Activated T-cell treated with anti-CD3 and anti-CD28 coated beads, Interleukin-2, amount 50 U/mL, for 1 hour (primary cell): ENCODE data around the gene TPRKB.
"Not testable (repeated sequence)": the region's sequence is repeated elsewhere in the genome, so short reads cannot be mapped to it uniquely, and the experiment has no call there.

Source experiments
- DNase-seq: peaks from one replicate; pipeline ENCODE4 v3.0.0-alpha.2; 2020

Gene TPRKB

DNA sequence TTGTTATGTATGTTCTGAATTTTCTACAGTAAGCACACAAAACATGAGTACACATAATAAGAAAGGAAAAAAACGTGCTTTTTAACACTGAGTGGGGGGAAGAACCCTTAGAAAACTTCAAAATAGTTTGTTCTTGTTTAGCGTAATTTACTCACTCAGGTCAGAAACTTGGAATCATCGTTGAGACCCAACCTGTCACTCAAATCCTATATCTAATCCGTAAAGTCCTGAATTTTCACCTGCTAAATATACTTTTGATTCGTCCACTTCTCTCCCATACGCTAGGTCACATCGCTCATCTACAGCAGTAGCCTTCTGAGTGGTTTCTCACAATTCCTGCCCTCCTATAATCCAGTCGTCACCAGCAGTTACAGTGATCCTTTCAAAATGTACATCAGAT is 767 bp downstream of the TPRKB start:
- DNase-seq: no peak

DNA sequence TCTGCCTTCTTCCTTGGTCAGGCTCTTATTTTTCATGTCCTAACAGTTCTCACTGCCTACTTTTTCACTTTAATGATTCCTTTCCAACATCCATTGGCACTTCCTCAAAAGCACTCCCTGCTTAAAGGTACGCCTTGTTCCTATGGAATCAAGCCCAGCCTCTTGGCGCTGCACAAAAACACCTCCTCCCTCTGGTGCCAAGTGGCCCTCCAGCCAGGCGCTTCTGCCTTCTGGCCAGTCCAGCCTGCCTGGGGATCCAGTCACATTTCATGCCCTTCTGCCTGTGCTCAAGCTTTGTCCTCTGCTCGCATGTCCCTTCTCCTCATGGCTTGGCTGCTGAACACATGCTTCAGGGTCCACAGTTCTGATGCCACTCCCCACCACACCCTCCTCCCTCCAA is 6.3 kb downstream of the TPRKB start:
- DNase-seq: no peak

DNA sequence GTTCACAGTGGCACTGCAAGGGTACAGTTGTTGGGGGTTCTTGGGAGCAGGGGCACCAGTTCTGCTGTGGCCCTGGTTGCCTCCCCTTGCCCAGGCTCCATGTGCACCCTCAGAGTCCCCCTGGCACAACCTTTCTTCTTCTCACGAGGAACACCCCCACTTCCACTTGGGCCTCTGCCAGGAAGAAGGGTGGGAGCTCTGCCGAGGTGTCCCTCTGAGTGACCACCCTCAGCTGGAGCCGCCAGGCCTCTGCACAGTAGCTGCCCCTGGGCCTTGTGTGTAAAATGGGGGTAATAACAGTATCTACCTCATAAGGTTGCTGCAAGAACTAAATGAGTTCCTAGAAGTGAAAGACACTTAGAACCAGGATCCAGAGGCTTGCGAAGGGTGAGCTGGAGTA is 8.4 kb downstream of the TPRKB start:
- DNase-seq: no peak

DNA sequence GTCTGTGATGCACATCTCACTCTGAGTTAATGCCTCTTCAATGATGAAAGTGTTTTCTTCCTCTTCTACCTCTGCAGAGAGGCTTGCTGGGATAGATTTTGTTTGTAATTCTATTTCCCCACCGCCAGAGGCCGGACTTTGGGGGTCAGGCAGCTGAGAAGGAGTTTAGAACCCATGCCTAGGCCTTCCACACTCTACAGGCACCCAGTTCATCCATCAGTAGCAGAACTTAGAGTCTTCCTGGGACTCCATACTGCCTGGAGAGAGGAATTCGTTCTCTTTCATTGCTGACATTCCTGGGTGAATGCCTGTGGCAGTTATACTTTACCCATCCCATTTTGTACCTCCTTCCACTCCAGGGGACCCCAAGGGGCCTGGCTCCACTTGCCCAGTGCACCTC is 9.1 kb downstream of the TPRKB start:
- DNase-seq: no peak

DNA sequence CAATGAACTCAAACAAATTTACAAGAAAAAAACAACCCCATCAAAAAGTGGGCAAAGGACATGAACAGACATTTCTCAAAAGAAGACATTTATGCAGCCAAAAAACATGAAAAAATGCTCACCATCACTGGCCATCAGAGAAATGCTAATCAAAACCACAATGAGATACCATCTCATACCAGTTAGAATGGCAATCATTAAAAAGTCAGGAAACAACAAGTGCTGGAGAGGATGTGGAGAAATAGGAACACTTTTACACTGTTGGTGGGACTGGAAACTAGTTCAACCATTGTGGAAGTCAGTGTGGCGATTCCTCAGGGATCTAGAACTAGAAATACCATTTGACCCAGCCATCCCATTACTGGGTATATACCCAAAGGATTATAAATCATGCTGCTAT is 10.5 kb downstream of the TPRKB start:
- DNase-seq: not testable (repeated sequence)

DNA sequence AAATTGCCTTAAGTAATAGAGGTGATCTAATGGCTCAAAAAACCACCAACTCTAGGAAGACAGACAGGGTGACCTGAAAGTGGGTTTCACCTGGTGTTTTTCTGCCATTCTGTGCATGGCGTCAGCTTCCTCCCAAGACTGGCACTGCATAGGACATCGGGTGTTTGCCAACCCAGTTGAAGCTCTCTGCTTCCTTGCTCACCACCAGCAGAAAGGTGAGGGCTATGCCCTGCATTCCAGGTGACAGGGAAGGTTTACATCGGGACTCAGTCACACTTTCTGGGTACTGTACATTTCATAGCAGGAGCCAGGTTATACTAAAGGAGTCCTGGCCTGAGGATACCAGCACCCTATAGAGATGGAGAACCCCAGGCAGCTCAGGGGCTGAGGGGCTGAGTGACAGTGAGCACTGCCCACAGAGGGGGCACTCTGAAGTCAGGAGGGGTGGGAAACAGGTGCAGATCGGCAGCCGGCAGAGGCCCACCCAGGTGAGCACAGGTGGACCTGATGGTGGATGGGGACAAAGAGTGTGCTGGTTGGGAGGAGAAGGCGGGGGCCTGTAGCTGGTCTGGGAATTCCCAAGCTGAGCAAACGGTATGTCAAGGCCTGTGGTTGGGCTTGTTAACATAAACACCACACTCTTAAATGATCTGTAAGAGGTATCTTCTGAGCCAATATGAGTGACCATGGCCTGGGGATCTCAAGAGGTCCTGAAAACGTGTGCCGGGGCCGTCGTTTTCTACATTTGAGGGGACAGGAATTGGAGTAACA is 18.1 kb downstream of the TPRKB start:
- no peak for DNase-seq

DNA sequence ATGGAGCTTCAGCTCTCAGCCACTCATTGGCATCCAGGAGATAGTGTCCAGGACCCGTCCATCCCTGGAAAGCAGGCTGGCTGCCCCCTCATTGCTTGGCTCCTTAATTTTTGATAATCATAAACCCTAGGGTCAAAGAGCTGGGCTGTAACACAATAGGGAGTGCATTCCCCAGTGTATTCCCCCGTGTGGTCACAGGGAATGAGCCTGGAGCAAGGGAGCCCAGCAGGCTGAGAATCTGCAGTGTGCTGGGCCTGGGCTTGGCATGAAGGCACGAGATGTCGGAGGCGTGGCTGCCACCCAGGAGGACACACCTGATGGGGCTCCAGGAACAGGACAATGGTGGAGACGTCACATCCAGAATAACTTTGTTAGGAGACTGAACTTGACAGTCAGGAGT is 18.7 kb downstream of the TPRKB start:
- DNase-seq: no peak

DNA sequence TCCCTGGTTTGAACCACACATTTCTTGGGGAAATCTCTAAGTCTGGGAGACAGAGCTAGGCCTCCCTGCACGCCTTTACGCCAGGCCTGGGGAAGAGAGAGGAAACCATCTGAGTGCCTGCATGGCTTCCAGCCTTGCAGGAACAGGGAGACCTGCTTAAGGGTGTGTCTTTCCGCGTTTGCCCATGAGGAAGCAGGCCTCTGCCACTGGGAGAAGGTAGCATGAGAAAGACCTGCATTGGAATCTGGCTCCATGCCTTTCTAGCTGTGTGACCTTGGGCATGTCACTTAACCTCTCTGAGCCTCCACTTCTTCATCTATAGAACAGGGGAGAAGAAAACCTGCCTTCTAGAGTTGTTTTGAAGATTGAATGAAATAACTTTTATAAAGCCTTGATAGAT is 19.4 kb downstream of the TPRKB start:
- not testable (repeated sequence) for DNase-seq

DNA sequence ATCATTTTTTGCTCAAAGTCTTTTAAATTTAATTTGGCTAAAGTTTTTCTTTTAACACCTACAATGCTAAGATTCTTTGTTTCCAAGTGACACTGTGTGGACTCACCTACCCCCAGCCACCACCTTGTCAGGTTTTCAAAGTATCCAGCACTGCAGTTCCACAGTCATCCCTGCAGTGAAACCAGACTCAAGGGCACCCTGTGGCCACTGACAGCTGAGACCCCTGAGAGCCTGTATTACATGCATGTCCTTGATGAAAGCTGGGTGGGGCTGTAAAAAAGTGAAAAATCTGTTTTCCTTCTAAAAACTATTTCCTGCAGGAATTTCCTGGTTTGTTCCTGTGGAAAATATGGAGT is 19.9 kb downstream of the TPRKB start:
- no peak for DNase-seq

DNA sequence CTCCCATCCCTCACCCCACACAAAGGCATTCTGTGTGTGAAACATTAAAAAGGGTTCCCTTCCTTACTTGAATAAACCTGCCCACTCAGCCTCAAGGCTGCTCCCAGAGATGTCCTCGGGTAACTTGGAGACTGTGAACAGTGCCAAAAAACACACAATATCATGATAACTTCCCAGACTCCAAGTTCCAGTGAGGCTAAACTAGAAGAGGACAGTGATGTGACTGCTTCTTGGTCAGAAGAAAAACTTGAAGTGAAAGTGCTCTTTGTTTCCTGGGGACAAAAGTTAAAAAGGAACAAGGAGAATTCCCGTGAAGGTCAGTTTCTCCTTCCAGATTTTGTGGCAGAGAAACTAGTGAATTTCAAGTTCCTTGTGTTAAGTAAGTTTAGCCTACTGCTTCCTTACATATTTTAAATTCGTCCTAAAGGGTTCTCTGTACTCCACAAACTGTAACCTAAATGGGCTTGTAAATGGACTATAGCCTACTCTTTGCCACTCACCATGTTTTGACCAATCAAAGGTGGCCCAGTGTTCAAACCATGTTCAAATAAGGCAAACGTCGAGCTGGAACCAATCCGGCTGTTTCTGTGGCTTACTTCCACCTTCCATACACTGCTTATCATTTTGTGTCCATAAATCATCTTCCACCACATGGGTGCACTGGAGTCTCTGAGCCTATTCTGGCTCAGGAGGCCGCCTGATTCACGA is 20.4 kb downstream of the TPRKB start:
- DNase-seq: no peak

DNA sequence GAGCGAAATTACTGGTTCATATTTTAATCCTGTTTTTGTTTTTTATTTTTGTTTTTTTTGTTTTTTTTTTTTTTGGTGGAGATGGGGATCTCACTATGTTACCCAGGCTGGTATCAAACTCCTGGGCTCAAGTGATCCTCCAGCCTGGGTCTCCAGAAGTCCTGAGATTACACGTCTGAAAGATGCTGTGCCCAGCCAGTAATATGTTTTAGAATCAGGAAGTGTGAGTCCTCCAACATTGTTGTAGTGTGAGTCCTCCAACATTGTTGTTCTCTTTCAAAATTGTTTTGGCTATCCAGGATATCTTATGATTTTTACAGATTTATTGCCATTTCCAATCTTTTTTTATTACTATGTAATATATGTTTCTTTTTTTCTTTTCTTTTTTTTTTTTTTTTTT is 23.1 kb downstream of the TPRKB start:
- no peak for DNase-seq

DNA sequence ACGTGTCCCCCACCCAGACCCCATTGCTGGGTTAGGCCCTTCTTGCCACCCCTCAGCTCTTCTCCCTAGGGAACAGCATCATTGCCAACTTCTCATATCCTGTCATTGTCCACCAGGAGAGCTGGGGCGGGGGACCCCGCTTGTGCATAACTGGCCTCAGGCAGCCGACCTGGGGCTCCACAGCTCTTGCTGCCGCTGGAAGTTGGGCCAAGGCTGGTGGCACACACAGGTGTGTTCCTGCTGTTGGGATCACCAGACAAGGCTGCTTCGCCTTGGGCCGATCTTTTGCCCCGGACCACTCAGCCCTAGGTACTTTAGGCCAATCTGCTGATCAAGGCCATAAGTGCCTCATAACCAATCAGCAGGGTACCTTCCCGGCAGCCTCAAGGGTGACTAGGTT is 28.6 kb downstream of the TPRKB start:
- DNase-seq: no peak

DNA sequence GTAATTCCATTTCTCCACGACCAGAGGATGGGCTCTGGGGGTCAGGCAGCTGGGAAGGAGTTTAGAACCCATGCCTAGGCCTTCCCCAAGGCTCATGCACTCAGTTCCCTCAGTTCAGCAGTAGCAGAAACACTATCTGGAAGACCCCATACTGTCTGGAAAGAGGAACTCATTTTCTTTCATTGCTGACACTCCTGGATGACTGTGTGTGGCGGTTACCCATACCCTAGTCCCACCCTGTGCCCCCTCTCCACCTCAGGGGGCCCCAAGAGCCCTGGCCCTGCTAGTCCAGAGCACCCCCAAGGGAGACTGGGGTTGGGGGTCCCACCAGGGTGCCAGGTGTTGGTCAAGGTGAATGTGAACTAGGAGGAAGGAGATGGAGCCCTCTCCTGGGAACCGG is 29.5 kb downstream of the TPRKB start:
- DNase-seq: no peak

DNA sequence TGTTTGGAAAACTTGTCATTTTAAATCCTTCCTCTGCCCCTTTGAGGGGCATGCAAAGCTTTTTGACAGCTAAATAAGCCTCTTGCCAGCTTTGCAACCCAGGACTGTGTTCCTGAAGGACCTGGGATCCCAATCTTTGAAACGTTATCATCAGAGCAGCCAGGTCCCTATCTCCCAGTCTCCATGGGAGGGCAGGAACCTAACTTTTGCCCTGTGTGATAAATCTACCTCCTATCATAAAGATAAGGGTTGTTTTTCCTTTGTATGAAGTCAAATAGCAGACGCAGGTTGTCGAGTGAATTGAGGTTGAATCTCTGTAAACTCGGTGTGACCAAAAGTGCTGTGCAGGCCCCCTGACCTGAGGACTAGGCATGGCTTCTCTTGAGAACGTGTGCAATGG is 30.1 kb downstream of the TPRKB start:
- no peak for DNase-seq

DNA sequence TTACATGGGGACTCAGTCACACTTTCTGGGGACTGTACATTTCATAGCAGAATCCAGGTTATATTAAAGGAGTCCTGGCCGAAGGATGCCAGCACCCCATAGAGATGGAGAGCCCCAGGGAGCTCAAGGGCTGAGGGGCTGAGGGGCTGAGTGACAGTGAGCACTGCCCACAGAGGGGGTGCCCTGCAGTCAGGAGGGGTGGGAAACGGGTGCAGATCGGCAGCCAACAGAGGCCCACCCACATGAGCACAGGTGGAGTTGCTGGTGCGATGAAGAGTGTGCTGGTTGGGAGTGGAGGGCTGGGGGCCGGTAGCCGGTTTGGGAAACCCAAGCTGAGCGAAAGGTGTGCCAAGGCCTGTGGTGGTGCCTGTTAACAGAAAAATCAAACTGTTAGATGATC is 32.1 kb downstream of the TPRKB start:
- DNase-seq: no peak

DNA sequence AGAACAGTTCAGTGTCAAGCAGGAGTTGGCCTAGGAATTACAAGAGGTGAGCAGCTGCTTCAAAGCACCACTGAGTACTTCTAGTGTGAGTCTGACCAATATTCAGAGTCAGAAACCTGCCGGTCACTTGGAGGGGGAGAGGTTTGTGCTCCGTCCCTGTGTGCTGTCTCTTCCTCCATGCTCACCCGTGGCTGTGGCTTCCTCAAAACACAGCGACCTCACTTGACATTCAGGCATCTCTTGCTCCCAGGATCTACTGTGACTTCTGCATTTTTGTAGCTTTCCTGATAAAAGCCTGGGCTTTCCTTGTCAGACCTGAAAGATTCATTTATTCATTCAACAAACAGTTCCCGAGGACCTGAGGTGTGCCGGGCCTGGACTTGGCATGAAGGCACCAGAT is 32.9 kb downstream of the TPRKB start:
- DNase-seq: no peak

DNA sequence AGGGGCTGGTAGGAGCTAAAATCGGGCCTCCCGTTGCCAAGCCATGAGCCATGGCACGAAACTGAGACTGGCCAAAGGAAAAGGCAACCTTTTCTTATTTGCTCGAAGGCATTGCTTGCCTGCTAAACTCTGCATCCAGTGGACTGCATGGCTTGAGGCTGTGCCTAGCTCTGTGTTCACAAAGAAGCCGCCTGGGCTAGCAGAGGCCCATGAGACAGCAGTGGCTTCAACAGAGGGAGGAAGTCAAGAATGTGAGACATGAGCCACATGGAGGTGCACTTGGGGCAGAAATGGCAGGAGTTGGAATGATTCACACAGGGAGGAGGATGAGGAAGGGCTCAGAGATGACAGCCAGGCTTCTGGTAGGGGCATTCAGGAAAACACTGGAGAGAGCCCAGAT is 33.5 kb downstream of the TPRKB start:
- DNase-seq: no peak

DNA sequence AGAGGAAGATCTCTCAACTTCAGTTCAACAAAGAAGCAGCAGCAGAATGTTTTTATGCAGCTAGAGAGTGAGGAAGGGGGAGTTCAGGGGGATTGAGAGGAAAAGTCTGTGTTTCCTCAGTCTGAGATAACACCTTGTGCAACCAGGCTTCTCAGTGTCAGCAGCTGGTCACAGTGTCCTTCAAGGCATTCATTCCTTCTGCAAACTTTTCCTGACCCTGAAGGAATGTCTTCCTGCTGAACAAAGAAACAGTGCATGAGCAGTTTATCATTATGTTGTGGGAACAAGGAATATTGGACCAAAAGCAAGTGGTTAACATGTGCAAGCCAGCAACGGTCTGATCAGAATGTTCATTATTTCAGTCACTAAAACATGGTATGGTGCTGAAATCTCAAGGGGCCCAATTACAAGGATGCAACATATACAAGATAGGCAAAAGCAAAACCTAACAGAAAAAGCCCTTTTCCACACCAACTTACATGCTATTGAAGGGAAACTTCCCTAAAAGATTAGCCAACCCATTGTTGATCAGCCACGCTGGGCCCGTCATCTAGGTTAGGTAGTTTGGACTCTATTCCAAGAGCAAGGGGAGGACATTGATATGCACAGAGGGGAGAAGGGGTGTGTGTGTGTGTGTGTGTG is 34.2 kb downstream of the TPRKB start:
- not testable (repeated sequence) for DNase-seq

DNA sequence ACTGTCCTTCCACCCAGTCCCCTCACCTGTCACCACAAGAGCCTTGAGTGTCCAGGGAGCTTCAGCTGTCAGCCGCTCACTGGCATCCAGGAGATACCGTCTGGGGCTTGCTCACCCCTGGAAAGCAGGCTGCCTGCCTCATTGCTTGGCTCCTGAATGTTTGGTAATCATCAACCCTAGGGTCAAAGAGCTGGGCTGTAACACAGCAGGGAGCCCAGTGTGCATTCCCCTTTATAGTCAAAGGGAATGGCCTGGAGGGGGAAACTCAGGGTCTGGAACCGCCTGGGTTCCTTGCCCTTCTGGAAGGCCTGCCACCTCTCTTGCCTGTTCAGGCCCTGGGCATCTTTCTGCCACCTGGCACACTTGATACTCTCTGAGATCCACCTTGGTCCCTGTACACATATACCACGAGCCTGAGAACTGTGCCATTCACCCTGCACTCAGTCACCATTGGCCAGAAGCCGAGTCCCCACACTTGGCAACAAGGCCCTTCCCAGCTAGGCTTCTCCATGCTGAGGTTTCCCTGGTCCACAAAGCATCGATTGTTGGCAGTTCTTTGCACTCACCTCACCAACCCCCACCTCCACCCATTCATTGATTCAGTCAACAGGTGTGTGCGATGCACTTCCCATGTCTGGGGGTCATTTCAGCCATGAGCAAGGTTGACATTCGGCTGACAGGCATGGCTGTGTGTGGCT is 35.0 kb downstream of the TPRKB start:
- DNase-seq: no peak

DNA sequence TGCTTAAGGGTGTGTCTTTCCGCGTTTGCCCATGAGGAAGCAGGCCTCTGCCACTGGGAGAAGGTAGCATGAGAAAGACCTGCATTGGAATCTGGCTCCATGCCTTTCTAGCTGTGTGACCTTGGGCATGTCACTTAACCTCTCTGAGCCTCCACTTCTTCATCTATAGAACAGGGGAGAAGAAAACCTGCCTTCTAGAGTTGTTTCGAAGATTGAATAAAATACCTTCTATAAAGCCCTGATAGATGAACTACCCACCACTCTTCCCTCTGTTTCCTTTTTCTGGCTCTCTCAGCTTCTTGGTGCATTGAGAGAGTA is 35.7 kb downstream of the TPRKB start:
- not testable (repeated sequence) for DNase-seq

DNA sequence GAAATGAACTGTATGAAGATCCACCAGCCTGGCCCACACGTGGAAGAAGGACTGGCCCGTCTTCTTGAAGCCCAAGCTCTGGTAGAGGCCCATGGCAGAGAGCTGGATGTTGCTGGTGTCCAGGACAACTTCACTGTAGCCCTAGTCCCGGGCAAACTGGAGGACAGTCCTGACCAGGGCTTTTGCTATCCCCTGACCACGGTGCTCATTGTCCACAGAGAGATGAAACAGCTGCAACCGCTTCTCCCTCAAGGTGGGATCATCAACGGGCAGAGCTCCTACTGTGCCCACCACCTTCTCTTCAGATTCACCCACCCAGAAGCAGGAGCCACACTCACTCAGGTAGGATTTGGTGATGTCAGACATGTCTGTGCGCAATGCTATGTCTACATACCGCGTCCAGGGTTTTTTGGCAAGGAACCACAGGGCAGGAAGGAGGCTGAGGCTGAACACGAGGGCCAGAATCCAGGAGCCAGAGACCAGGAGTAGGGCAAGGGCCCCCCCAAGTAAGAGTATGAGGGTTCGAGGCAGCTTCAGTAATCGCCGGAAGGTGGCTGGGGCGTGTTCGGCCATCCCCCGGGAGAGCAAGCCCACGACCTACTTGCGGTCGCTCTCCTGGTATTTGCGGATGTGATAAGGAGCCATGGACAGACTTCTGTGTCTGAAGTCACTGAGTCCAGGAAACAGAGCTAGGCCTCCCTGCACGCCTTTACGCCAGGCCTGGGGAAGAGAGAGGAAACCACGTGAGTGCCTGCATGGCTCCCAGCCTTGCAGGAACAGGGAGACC is 36.3 kb downstream of the TPRKB start:
- DNase-seq: no peak

DNA sequence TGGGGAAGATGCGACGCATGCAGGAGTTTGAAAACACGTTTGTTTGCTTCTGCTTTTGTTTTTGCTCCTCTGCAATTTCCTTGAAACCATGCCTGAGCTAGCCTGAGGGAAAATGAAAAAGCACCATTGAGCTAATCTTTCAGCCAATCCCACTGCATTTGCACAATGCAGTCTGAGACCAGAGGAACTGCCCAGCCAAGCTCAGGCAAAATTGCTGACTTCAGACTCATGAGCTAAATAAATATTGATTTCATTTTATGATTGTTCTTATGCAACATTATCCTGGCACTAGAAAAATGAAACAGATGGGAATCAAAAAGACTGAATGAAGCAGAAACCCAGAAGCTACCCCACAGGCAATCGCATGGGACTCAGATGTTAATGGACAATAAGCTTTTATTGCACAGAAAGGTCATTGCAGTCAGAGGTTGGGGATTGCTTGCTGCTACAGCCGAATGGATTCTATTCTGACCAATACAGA is 37.0 kb downstream of the TPRKB start:
- DNase-seq: no peak

DNA sequence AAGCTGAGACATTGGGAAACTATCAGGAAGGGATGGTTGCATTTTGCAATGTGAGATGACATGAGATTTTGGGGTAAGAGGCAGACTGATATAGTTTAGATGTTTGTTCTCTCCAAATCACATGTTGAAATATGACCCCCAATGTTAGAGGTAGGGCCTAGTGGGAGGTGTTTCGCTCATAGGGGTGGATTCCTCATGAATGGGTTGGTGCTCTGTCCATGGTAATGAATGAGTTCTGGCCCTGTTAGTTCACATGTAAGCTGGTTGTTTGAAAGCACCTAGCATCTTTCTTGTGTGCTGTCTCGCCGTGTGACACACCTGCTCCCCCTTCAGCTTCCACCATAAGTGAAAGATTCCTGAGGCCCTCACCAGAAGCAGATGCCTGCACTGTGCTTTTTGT is 37.7 kb downstream of the TPRKB start:
- DNase-seq: no peak
